ENCODE results near the gene OR4E1. TPM values are rescaled to one million over a fixed set of nuclear protein-coding genes. Genes with fewer than 3 reads are reported as not detected.

Gene OR4E1
- total and polyA plus RNA-seq, 9 of the 15 experiments (the other 6 are each of a cell fraction or from before 2014, with no cell fraction given) = not detected

DNA sequence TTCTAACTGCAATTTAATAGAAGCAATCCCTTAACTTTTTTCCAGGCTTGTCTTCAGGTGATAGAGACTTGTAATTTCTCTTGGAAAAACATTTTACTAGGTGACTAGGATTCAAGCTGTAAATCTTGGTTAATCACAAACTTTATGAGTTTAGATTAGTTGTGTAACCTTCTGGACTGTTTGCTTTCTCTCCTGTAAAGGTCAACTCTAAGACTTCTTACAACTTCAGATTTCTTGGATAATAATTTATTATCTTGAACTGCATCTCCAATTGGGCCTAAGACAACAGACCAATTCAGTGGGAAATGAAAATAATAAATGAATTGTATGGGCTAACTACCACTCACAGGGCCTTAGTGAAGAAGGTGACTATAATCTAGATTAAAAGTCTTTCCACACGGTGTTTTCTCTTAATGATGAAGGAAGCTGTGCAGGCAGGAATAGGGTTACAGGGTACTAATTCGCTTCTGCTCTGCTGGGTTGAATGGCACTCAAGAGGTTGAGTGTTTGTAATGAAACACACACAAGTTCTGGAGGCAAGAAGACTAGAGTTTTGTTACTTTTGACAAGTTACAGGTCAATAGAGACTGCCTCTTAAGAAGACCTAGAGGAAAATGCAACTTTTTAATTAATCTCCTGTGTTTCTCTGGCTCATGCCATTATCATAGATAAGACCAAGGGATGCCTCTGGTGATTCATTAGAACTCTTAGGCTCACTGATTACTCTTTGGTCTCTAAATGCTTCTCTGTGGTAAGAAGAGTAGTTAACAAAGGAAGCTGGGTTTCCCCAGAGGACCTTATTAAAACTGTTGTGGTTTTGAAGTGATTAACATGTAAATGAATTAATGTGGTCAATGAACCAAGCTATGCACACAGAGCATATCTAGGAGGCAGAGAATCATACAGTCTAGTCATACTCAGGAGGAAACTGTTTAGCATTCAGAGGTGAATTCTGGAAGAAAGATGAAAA, 30.0 kb upstream of the OR4E1 start:
- BruUV-seq (replicated peaks) = no TSS peak
- no peak overlapping the region for H3K9ac ChIP-seq (ENCODE audit: insufficient read depth in 1 of 2, low read depth in 2 of 2, low read length in 2 of 2)
- CTCF ChIA-PET (ENCODE audit: low intra/inter-chr PET ratio) = no interaction called here
- H4K20me1 ChIP-seq (replicated peaks; ENCODE audit: control insufficient read depth, insufficient read depth, low read length) = no peaks in the 10 kb centered on the region
- no peak overlapping the region for H2AFZ ChIP-seq (ENCODE audit: low read depth, low read length)
- H3K4me2 ChIP-seq (ENCODE audit: insufficient read depth, low read length) = no peak overlapping the region
- no peak overlapping the region for H3K27ac ChIP-seq (ENCODE audit: extremely low read depth, low read depth, low read length)
- no peak overlapping the region for H3K4me3 ChIP-seq
- H3K4me1 ChIP-seq (replicated peaks in 1 of 2; ENCODE audit: control insufficient read depth in 2 of 2, insufficient read depth in 2 of 2, low read length in 2 of 2) = no peaks in the 10 kb centered on the region
- ATAC-seq (no peak), DNase-seq (ENCODE audit: extremely low read depth in 1 of 4, low spot score in 3 of 4) (no peak), FAIRE-seq (no peak)
- no peaks in the 10 kb centered on the region for H3K79me2 ChIP-seq (ENCODE audit: control insufficient read depth, insufficient read depth, low read length)
- no peaks in the 10 kb centered on the region; a peak in 1 of 5 replicates for H3K27me3 ChIP-seq (ENCODE audit: control insufficient read depth in 2 of 2, insufficient read depth in 2 of 2, low read length in 2 of 2)
- TF ChIP-seq, protein P1, sequence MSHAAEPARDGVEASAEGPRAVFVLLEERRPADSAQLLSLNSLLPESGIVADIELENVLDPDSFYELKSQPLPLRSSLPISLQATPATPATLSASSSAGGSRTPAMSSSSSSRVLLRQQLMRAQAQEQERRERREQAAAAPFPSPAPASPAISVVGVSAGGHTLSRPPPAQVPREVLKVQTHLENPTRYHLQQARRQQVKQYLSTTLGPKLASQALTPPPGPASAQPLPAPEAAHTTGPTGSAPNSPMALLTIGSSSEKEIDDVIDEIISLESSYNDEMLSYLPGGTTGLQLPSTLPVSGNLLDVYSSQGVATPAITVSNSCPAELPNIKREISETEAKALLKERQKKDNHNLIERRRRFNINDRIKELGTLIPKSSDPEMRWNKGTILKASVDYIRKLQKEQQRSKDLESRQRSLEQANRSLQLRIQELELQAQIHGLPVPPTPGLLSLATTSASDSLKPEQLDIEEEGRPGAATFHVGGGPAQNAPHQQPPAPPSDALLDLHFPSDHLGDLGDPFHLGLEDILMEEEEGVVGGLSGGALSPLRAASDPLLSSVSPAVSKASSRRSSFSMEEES (CRISPR knock-in tag; IDR thresholded peaks at IDR 0.05) = no peak
- TF ChIP-seq ELK1 (CRISPR knock-in tag; IDR thresholded peaks at IDR 0.05) = no peak
- TF ChIP-seq, protein P2, sequence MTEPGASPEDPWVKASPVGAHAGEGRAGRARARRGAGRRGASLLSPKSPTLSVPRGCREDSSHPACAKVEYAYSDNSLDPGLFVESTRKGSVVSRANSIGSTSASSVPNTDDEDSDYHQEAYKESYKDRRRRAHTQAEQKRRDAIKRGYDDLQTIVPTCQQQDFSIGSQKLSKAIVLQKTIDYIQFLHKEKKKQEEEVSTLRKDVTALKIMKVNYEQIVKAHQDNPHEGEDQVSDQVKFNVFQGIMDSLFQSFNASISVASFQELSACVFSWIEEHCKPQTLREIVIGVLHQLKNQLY (CRISPR knock-in tag; conservative IDR thresholded peaks at IDR 0.05) = no peak
- no peak for TF ChIP-seq NCOA6 (IDR thresholded peaks at IDR 0.05)
- TF ChIP-seq NR3C1 (CRISPR knock-in tag; IDR thresholded peaks at IDR 0.05) = no peak
- TF ChIP-seq POLR2H (tag; IDR thresholded peaks at IDR 0.05; ENCODE audit: low read depth) = no peak
- TF ChIP-seq, protein P3, sequence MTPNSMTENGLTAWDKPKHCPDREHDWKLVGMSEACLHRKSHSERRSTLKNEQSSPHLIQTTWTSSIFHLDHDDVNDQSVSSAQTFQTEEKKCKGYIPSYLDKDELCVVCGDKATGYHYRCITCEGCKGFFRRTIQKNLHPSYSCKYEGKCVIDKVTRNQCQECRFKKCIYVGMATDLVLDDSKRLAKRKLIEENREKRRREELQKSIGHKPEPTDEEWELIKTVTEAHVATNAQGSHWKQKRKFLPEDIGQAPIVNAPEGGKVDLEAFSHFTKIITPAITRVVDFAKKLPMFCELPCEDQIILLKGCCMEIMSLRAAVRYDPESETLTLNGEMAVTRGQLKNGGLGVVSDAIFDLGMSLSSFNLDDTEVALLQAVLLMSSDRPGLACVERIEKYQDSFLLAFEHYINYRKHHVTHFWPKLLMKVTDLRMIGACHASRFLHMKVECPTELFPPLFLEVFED (CRISPR knock-in tag; conservative IDR thresholded peaks at IDR 0.05) = no peak
- no peak for TF ChIP-seq SIN3A (IDR thresholded peaks at IDR 0.05; ENCODE audit: borderline replicate concordance in 2 of 2, control insufficient read depth in 1 of 2, low read depth in 2 of 2, low read length in 2 of 2)
- TF ChIP-seq ZNF134 (CRISPR knock-in tag; conservative IDR thresholded peaks at IDR 0.05) = no peak
- TF ChIP-seq NCOA2 (IDR thresholded peaks at IDR 0.05; ENCODE audit: partially characterized antibody in 2 of 2) = no peak
- POLR2A ChIA-PET = no interaction called here
- no peaks in the 10 kb centered on the region for H3K9me1 ChIP-seq (ENCODE audit: control insufficient read depth, insufficient read depth, low read length)
- intact Hi-C loops (cut with micrococcal nuclease) (no loop called here), in situ Hi-C loops (cut with MboI) (no loop called here)
- no peaks in the 10 kb centered on the region for H3K9me3 ChIP-seq (replicated peaks; ENCODE audit: control insufficient read depth, insufficient read depth, low read depth, low read length)
- WGBS (ENCODE audit: insufficient coverage, low coverage, missing lambda C conversion rate) = 0% methylated on average over 2 of the region's 2 CpGs
- no peaks in the 10 kb centered on the region for H3K36me3 ChIP-seq (ENCODE audit: control insufficient read depth, insufficient read depth, low read length)

Data from K562 (cell line).